ENCODE results near the gene CCDC192.

DNA sequence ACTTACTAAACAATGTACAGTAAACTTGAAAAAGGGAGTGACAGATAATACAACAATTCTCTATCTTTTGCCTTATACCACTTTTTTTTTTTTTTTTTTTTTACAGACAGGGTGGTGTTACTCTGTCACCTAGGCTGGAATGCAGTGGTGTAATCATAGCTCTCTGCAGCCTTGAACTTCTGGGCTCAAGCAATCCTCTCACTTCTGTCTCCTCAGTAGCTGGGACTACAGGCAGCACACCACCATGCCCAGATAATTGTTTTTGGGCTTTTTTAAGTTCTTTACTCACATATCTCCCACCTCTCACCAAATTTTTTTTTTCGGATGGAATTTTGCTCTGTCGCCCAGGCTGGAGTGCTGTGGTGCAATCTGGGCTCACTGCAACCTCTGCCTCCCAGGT lies 208.4 kb downstream of the CCDC192 start:
- TF ChIP-seq, protein P1, sequence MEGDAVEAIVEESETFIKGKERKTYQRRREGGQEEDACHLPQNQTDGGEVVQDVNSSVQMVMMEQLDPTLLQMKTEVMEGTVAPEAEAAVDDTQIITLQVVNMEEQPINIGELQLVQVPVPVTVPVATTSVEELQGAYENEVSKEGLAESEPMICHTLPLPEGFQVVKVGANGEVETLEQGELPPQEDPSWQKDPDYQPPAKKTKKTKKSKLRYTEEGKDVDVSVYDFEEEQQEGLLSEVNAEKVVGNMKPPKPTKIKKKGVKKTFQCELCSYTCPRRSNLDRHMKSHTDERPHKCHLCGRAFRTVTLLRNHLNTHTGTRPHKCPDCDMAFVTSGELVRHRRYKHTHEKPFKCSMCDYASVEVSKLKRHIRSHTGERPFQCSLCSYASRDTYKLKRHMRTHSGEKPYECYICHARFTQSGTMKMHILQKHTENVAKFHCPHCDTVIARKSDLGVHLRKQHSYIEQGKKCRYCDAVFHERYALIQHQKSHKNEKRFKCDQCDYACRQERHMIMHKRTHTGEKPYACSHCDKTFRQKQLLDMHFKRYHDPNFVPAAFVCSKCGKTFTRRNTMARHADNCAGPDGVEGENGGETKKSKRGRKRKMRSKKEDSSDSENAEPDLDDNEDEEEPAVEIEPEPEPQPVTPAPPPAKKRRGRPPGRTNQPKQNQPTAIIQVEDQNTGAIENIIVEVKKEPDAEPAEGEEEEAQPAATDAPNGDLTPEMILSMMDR (IDR thresholded peaks at IDR 0.05), result no peak
- TF ChIP-seq POLR2A (IDR thresholded peaks at IDR 0.05) (no peak), POLR2AphosphoS5 (IDR thresholded peaks at IDR 0.05) (no peak), EP300 (IDR thresholded peaks at IDR 0.05) (no peak)
